GM12878 (cell line): Measurements from ENCODE around the gene PRR29.

ENCODE experiments used
- BRCA1 ChIP-seq: IDR thresholded peaks from 2 replicates; pipeline ENCODE4 v1.6.1; 2011; ENCODE audit warnings: low read depth, low read length, improper control_type of control experiment
- POLR2A ChIP-seq: IDR thresholded peaks from 2 replicates; pipeline ENCODE4 v1.6.1; 2011; ENCODE audit warnings: low read depth, mild to moderate bottlenecking, low read length
- REST ChIP-seq: IDR thresholded peaks from 2 replicates; pipeline ENCODE4 v1.6.1; 2012; ENCODE audit warnings: mild to moderate bottlenecking, low read depth, low read length
- SREBF2 ChIP-seq: IDR thresholded peaks from 2 replicates; pipeline ENCODE4 v1.6.1; 2012; ENCODE audit warnings: mild to moderate bottlenecking, low read length
- ZNF384 ChIP-seq: IDR thresholded peaks from 2 replicates; pipeline ENCODE4 v1.6.1; 2012; ENCODE audit warnings: low read depth, mild to moderate bottlenecking, low read length, improper control_type of control experiment, borderline replicate concordance
- TF ChIP-seq, protein P1 (sequence below), 3 experiments: IDR thresholded peaks in 2 of 3; conservative IDR thresholded peaks in 1 of 3; 2 replicates each; pipeline ENCODE4 v1.5.1; 2011; ENCODE audit warnings: low read depth in 3 of 3, low read length in 3 of 3, mild to moderate bottlenecking in 3 of 3, control low read depth in 2 of 3, moderate library complexity in 2 of 3, inconsistent platforms in 1 of 3, mixed read lengths in 1 of 3; ENCODE audit not compliant: control insufficient read depth in 2 of 3, insufficient read depth in 1 of 3; ENCODE audit errors: extremely low read depth in 1 of 3

DNA sequence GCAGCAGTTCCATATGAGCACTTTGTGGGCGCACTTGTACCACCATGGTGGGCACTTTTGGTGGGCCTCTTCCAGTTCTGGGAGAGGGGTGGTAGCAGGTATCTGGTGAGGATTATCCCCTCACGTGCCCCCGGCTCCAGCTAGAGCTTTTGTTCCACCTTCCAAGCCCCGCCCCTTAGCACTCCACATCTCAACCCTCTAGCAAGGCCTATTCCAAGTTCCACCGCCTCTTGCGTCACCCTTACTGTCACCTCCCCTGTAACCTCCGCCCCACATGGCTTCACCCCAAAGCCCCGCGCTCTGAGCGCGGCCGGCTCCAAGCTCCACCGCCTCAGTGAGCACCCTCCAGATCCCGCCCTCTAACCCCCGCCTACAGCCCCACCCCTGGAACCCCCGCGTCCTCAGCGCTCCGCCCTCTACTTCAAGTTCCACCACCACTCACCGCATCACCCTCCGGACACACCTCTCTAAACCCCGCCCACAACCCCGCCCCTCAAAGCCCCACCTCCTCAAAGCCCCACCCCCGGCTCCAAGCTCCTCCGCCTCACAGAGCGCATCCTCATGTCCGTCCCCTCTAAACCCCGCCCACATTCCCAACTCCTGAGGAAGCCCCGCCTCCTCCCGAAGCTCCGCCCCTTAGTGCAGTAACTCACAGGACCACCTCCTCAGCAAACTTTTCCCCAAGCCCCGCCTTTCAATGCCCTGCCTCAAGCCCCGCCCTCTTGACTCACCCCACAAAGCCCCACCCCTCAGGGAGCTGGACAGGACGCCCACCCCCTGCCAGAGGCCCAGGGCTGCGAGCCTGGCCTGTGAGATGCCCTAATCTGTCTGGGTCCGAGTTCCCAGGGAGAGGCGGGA is 36.6 kb upstream of the PRR29 start:
- TF ChIP-seq BRCA1, result no peak
- no peak for TF ChIP-seq REST
- TF ChIP-seq SREBF2, result no peak
- no peak for TF ChIP-seq POLR2A
- TF ChIP-seq ZNF384, result no peak
- TF ChIP-seq, protein P1, sequence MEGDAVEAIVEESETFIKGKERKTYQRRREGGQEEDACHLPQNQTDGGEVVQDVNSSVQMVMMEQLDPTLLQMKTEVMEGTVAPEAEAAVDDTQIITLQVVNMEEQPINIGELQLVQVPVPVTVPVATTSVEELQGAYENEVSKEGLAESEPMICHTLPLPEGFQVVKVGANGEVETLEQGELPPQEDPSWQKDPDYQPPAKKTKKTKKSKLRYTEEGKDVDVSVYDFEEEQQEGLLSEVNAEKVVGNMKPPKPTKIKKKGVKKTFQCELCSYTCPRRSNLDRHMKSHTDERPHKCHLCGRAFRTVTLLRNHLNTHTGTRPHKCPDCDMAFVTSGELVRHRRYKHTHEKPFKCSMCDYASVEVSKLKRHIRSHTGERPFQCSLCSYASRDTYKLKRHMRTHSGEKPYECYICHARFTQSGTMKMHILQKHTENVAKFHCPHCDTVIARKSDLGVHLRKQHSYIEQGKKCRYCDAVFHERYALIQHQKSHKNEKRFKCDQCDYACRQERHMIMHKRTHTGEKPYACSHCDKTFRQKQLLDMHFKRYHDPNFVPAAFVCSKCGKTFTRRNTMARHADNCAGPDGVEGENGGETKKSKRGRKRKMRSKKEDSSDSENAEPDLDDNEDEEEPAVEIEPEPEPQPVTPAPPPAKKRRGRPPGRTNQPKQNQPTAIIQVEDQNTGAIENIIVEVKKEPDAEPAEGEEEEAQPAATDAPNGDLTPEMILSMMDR (IDR thresholded peaks at IDR 0.05 in 2 of 3, conservative IDR thresholded peaks at IDR 0.05 in 1 of 3; ENCODE audit: control insufficient read depth in 2 of 3, extremely low read depth in 1 of 3, insufficient read depth in 1 of 3, low read depth in 3 of 3, low read length in 3 of 3), result no peak
